H1 (cell line): ENCODE data around the gene CYGB. TPM values are rescaled to one million over a fixed set of nuclear protein-coding genes. Genes with fewer than 3 reads are reported as not detected.

Experiments used
- CHD7 ChIP-seq: fragments of 300-600 bp; sonication (generic); IDR thresholded peaks from 2 replicates; pipeline ENCODE4 v1.7.1; 2012; ENCODE audit warnings: low read length, moderate library complexity, mild to moderate bottlenecking, inconsistent platforms; ENCODE audit not compliant: insufficient replicate concordance
- polyA plus RNA-seq, 7 experiments: library from polyadenylated mRNA; depleted of rRNA in 3 of 7; stranded (reverse) in 5 of 7; unstranded in 2 of 7; fragments of >200 nt in 5 of 7; fragments of 200-250 nt in 2 of 7; gene quantifications; 1 replicate in 5 of 7; 2 replicates in 1 of 7; 4 replicates in 1 of 7; pipeline versions ENCODE4 v1.2.1 to v1.2.3, GENCODE V29; 2011 to 2013; ENCODE audit warnings: missing spikeins in 2 of 7, mixed read lengths in 2 of 7
- total RNA-seq: library from RNA; stranded (reverse); fragmentation: NEBNext Ultra II Directional; extraction: Animal tissue kit (Norgen Biotek cat#: 25700); gene quantifications from 2 replicates; pipeline ENCODE4 v1.2.1, GENCODE V29; 2021
- TF ChIP-seq, protein P1 (sequence below), 3 experiments: IDR thresholded peaks; 1 replicate in 2 of 3; 2 replicates in 1 of 3; pipeline versions ENCODE4 v1.5.1 to v1.6.1; 2011; ENCODE audit warnings: low read length in 3 of 3, mild to moderate bottlenecking in 3 of 3, inconsistent platforms in 2 of 3, low read depth in 1 of 3, moderate library complexity in 1 of 3; ENCODE audit not compliant: insufficient read depth in 1 of 3; ENCODE audit errors: control extremely low read depth in 1 of 3

The CYGB gene
- total and polyA plus RNA-seq, 2 of the 8 experiments (the other 6 are each of a cell fraction or from before 2014, with no cell fraction given), result 2.7 to 3.7 TPM

DNA sequence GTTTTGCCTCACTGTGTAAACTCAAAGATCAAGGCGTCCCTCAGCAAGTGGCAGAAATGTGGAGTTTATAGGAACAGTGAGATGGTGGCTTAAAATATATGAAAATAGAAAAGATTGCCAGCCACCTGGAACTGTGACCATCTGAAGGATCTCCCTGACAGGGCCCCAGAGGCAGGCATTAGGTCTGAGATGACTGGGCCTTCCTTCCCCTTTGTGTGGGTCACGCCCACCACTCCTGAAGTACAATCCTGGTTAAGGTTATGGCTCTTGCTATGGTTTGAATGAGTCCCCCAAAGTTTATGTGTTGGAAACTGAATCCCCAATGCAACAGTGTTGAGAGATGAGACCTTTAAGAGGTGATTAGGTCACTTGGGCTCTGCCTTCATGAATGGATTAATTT, 41.8 kb upstream of the CYGB start (continued):
- TF ChIP-seq, protein P1, sequence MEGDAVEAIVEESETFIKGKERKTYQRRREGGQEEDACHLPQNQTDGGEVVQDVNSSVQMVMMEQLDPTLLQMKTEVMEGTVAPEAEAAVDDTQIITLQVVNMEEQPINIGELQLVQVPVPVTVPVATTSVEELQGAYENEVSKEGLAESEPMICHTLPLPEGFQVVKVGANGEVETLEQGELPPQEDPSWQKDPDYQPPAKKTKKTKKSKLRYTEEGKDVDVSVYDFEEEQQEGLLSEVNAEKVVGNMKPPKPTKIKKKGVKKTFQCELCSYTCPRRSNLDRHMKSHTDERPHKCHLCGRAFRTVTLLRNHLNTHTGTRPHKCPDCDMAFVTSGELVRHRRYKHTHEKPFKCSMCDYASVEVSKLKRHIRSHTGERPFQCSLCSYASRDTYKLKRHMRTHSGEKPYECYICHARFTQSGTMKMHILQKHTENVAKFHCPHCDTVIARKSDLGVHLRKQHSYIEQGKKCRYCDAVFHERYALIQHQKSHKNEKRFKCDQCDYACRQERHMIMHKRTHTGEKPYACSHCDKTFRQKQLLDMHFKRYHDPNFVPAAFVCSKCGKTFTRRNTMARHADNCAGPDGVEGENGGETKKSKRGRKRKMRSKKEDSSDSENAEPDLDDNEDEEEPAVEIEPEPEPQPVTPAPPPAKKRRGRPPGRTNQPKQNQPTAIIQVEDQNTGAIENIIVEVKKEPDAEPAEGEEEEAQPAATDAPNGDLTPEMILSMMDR (IDR thresholded peaks at IDR 0.05; ENCODE audit: control extremely low read depth in 1 of 3, insufficient read depth in 1 of 3, low read depth in 1 of 3, low read length in 3 of 3), result no peak
- TF ChIP-seq CHD7, result no peak
